Suprapubic skin (tissue), 4 donors: ENCODE results near the gene INTS11.

Source experiments
- EP300 ChIP-seq: sonication (generic); formaldehyde crosslinking; IDR thresholded peaks from one replicate; pipeline ENCODE4 v1.6.1; 2017; ENCODE audit warnings: antibody characterized with exemption
- POLR2A ChIP-seq, 2 donors: fragments of 450-650 bp; IDR thresholded peaks; one replicate each; pipeline ENCODE4 v1.6.1; 2017; ENCODE audit warnings: antibody characterized with exemption in 2 of 2, mild to moderate bottlenecking in 2 of 2, moderate library complexity in 2 of 2
- POLR2AphosphoS5 ChIP-seq, 3 donors: sonication (generic); formaldehyde crosslinking; IDR thresholded peaks; one replicate each; pipeline ENCODE4 v1.6.1; 2017; ENCODE audit warnings: antibody characterized with exemption in 3 of 3
- TF ChIP-seq, protein P1 (sequence below), 2 donors: fragments of 200-600 bp in 1 of 2; fragments of 450-650 bp in 1 of 2; sonication (generic) in 1 of 2; IDR thresholded peaks; one replicate each; pipeline ENCODE4 v1.5.1; 2016 to 2019; ENCODE audit warnings: antibody characterized with exemption in 2 of 2, mild to moderate bottlenecking in 1 of 2, moderate library complexity in 1 of 2

DNA sequence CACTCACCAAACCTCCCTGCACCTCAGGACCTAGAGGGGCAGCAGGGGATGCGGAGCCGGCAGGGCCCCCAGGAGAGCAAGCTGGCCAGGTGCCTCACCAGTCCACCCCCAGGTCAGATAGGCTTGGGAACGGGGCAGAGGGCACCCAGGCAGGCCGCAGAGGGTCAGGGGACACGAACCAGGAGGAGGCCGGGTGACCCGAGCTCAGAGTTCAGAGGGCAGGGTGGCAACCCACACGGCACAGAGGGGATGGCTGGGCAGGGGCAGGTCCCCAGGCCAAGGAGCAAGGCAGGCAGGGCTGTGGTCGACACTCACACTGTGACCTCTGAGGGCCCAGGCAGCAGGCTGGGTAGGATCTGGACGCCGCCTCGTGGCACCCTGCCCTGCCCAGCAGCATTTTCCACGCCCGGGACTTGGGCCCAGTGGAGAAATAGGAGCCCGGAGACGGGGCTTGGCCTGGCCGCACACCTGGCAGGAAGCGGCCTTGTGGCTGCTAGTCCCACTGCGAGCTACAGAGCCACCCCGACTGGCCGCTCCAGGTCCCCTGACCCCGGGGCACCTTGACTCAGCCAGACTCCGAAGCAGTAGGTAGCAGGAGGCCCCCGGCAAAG, 19.5 kb upstream of the INTS11 start:
- TF ChIP-seq, protein P1, sequence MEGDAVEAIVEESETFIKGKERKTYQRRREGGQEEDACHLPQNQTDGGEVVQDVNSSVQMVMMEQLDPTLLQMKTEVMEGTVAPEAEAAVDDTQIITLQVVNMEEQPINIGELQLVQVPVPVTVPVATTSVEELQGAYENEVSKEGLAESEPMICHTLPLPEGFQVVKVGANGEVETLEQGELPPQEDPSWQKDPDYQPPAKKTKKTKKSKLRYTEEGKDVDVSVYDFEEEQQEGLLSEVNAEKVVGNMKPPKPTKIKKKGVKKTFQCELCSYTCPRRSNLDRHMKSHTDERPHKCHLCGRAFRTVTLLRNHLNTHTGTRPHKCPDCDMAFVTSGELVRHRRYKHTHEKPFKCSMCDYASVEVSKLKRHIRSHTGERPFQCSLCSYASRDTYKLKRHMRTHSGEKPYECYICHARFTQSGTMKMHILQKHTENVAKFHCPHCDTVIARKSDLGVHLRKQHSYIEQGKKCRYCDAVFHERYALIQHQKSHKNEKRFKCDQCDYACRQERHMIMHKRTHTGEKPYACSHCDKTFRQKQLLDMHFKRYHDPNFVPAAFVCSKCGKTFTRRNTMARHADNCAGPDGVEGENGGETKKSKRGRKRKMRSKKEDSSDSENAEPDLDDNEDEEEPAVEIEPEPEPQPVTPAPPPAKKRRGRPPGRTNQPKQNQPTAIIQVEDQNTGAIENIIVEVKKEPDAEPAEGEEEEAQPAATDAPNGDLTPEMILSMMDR (IDR thresholded peaks at IDR 0.05) = no peak
- no peak for TF ChIP-seq POLR2AphosphoS5 (IDR thresholded peaks at IDR 0.05)
- no peak for TF ChIP-seq POLR2A (IDR thresholded peaks at IDR 0.05)
- TF ChIP-seq EP300 = no peak
